GM21423 (cell line): ENCODE data around the gene GLI1.

ENCODE experiments used
- ATAC-seq: cut with Tn5 transposase; IDR thresholded peaks from one replicate; pipeline ENCODE4 v1.9.1; 2021; ENCODE audit warnings: mild to moderate bottlenecking, moderate library complexity; ENCODE audit not compliant: unreplicated experiment

GLI1 gene

DNA sequence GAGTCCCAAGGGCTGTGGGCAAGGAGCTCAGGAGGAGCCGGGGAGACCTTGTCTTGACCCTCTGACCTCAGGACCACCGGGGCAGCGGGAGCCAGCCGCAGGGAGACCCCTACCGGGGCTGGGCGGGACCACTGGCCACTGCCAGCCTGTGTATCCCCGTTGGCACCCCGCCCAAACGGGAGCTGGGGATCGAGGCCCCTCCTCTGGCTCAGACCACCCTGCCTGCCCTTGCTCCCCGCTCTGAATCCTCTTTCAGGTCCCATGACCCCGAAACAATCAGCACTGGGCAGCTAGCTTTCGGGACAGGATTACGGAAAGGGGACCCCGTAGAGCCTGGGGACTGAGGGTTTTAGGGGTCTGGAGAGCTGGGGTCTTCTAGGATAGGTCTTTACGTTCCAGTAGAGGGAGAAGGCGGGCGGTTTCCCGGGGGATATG, 1.3 kb downstream of the GLI1 start:
- no peak for ATAC-seq

DNA sequence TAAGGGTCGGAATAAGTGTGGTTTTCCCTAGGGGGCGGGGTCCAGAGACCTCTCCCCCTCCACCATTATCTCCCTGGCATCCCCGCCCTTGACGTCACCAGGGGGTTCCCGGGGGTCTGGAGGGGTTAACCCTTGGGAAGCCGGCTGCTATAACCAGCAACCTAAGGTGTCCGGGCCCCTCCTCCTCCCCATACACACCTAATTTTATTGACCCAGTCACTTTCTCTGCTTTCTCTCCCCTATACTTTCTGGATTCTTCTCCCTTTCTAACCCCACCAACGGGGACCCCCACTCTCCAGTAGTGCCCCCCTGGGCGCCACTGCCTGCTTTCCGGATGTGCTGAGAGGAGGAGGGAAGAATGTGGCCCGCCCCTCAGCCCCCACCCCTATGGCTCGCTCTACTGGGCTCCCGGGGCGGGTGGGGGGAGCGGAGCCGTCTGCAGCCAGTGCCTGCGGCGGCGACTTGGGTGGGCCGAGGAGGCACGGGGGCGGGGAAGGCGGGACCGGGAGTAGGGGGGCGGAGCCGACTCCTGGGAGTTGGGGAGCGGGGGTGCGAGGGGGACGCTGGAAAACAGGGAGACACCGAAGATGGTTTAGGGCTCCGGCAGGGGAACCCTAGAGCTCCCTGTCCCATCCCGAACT, 1.8 kb downstream of the GLI1 start:
- no peak for ATAC-seq

DNA sequence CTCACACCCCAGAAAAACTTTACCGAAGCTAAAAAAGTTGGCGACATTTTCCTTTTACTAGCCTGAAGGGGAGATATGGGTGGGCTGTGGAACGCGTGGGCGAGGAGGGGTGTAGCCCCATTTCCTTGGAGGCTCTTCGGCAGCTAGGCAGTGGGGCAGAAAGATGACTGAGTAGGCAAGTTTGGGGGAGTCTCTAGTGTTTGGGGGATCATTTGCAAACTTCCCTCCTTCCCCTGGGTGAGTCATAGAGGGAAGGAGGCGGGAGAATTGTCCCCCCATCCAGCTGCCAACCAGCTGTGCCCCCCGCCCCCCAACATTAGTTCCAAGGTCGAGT, 2.3 kb downstream of the GLI1 start:
- no peak for ATAC-seq

DNA sequence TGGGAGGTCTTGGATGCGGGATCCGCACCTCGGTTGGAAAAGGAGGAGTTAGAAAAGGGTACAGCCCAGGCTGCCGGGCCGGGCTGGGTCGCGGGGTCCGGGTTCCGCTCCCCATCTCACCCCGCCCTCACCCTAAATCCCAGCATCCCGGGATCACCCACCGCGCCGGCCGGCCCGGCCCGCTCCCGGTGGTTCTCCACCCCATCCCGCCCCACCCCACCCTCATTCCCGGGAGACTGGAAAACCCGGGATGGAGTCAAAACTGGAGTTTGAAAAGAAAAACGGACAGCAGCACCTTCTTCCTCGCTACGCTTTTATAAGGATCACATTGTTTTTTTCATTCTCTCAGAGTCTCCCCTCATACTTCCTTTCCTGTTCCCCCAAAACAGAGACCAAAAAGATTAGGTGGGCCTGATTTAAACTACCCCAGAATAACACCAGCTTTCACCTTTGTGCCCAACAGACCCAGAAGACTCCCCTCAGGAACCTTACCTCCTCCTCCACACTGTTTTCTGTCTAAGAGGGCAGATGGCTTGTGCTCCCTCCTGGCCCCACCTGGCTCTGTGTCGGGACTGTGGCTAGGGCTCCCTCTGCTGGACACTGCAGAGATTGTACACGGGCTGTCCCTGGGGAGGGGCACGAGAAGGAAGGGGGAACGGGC, 2.8 kb downstream of the GLI1 start:
- ATAC-seq = peak; percentile 68

DNA sequence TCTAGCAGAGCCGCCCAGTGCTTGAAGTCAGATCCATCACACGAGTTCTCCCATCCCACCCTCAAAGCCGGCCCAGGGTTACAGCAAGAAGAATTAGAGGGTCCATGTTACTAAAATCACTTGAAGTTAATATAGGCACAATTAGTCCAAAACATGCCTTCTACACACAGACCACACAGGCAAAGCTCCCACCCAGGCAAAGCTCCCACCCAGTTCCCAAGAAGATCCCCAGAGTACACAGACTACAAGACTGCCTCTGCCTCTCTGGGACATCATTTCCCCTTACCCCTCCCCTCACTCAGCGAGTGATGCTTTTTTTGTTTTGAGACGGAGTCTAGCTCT, 3.3 kb downstream of the GLI1 start:
- no peak for ATAC-seq

DNA sequence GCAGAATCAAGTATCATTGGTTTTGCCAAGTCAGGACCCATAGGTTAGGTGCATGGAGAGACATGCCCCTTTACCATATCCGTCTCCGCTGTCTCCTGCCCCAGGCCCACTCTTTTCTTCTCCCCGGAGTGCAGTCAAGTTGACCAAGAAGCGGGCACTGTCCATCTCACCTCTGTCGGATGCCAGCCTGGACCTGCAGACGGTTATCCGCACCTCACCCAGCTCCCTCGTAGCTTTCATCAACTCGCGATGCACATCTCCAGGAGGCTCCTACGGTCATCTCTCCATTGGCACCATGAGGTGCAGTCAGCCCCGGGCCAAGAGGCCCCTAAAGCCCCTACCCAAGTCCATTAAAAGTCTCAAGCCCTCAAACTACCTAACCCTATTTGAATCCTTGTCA, 5.0 kb downstream of the GLI1 start:
- ATAC-seq = no peak

DNA sequence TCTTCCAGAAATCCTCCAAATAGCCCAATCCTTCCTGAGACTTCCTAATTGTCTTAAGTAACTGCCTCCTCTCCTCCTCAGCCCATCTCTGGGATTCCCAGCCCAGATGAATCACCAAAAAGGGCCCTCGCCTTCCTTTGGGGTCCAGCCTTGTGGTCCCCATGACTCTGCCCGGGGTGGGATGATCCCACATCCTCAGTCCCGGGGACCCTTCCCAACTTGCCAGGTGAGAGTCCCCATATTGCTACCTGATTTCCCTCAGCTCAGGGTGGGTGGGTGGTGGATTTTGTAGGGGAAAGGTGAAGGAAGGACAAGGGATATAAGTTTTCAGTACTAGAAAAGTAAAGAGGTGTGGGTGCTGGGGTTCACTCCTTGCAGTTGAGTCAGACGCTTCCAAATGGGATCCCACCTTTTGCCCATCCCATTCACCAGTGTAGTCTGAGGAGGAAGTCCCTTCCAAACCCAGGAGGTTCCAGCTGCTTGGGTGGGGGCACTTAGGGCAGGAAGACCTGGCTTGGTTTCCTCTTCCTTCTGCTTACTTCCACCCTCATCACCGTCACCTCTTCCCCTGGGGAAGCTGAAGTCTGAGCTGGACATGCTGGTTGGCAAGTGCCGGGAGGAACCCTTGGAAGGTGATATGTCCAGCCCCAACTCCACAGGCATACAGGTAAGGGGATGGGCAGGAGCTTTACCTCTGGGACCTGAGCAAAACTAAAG, 5.6 kb downstream of the GLI1 start:
- no peak for ATAC-seq

DNA sequence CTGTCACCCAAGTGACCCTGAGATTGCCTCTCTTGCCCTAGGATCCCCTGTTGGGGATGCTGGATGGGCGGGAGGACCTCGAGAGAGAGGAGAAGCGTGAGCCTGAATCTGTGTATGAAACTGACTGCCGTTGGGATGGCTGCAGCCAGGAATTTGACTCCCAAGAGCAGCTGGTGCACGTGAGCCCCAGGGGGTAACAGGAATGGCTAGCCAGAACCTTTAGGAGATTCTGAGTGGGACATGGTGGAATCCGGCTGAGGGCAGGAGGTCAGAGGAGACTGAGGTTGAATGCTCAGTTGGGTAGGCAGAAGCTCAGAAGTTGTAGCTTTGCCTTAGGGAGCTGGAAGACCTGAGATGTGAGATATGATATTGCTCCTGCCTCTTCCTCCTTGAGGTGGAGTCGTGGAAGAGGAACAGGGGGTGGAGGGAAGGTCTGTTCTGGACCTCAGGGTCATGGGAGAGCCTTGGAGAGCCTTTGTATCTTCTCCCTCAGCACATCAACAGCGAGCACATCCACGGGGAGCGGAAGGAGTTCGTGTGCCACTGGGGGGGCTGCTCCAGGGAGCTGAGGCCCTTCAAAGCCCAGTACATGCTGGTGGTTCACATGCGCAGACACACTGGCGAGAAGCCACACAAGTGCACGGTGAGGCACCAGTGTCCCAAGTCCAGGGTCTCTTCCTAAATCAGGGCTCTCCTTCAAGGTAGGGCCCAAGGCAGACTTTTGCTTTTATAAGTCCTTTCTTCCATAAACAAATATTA, 6.3 kb downstream of the GLI1 start:
- no peak for ATAC-seq

DNA sequence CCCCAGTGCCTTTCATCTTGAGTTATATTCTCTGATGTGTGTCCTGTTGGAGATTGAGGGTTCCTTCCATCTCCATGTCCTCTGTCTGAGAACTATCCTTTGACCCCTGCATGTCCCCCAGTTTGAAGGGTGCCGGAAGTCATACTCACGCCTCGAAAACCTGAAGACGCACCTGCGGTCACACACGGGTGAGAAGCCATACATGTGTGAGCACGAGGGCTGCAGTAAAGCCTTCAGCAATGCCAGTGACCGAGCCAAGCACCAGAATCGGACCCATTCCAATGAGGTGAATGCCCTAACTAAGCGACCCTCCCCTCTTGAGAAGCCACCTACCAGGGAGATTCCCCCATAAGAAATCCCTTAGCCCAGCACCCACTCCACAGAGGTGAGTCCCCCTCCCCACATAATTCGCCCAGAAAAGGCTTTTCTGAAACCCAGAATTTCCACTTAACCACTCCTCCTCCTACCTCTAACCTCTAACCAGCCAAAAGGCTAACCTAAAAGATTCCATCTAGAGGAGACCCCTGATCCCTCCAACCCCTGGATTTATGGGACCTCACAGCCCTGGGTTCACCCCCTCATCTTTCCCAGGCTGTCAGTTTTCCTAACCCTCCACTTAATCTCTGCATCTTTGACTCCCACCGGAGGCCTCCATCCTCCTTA, 7.8 kb downstream of the GLI1 start:
- ATAC-seq = no peak

DNA sequence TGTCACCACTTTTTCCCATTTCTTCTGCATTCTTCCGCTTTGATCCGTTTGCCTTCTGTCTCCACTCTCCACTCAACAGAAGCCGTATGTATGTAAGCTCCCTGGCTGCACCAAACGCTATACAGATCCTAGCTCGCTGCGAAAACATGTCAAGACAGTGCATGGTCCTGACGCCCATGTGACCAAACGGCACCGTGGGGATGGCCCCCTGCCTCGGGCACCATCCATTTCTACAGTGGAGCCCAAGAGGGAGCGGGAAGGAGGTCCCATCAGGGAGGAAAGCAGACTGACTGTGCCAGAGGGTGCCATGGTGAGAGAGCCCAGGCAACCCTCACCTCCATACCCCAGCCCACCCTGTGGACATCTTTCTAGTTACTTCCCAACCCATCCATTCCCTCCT, 8.3 kb downstream of the GLI1 start:
- ATAC-seq = no peak

DNA sequence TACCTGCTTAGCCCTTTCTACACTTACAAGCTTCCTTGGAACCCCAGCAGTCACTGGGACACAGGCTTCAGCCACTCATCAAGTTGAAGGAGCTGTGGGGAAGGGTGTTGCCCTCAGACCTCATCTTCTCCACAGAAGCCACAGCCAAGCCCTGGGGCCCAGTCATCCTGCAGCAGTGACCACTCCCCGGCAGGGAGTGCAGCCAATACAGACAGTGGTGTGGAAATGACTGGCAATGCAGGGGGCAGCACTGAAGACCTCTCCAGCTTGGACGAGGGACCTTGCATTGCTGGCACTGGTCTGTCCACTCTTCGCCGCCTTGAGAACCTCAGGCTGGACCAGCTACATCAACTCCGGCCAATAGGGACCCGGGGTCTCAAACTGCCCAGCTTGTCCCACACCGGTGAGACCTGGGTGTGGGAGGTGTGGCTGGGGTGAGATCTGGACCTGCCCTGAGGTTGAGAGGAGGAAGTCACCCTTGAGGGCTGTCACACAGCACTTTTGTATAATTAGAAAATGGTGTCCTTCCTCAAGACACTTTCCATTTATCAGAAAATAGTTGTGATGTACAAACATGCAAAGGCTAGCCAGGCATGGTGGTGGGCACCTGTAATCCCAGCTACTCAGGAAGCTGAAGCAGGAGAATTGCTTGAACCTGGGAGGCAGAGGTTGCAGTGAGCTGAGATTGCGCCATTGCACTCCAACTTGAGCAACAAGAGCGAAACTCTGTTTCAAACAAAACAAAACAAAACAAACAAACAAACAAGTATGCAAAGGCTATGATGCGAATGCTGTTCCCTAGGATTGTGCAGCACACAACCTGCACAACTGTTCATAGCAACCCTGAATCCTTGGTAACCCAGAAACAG, 9.9 kb downstream of the GLI1 start:
- no peak for ATAC-seq

DNA sequence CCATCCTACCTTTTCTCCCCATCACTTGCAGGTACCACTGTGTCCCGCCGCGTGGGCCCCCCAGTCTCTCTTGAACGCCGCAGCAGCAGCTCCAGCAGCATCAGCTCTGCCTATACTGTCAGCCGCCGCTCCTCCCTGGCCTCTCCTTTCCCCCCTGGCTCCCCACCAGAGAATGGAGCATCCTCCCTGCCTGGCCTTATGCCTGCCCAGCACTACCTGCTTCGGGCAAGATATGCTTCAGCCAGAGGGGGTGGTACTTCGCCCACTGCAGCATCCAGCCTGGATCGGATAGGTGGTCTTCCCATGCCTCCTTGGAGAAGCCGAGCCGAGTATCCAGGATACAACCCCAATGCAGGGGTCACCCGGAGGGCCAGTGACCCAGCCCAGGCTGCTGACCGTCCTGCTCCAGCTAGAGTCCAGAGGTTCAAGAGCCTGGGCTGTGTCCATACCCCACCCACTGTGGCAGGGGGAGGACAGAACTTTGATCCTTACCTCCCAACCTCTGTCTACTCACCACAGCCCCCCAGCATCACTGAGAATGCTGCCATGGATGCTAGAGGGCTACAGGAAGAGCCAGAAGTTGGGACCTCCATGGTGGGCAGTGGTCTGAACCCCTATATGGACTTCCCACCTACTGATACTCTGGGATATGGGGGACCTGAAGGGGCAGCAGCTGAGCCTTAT, 10.8 kb downstream of the GLI1 start:
- ATAC-seq = no peak

DNA sequence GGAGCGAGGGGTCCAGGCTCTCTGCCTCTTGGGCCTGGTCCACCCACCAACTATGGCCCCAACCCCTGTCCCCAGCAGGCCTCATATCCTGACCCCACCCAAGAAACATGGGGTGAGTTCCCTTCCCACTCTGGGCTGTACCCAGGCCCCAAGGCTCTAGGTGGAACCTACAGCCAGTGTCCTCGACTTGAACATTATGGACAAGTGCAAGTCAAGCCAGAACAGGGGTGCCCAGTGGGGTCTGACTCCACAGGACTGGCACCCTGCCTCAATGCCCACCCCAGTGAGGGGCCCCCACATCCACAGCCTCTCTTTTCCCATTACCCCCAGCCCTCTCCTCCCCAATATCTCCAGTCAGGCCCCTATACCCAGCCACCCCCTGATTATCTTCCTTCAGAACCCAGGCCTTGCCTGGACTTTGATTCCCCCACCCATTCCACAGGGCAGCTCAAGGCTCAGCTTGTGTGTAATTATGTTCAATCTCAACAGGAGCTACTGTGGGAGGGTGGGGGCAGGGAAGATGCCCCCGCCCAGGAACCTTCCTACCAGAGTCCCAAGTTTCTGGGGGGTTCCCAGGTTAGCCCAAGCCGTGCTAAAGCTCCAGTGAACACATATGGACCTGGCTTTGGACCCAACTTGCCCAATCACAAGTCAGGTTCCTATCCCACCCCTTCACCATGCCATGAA, 11.5 kb downstream of the GLI1 start:
- no peak for ATAC-seq

DNA sequence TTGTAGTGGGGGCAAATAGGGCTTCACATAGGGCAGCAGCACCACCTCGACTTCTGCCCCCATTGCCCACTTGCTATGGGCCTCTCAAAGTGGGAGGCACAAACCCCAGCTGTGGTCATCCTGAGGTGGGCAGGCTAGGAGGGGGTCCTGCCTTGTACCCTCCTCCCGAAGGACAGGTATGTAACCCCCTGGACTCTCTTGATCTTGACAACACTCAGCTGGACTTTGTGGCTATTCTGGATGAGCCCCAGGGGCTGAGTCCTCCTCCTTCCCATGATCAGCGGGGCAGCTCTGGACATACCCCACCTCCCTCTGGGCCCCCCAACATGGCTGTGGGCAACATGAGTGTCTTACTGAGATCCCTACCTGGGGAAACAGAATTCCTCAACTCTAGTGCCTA, 12.1 kb downstream of the GLI1 start:
- no peak for ATAC-seq

DNA sequence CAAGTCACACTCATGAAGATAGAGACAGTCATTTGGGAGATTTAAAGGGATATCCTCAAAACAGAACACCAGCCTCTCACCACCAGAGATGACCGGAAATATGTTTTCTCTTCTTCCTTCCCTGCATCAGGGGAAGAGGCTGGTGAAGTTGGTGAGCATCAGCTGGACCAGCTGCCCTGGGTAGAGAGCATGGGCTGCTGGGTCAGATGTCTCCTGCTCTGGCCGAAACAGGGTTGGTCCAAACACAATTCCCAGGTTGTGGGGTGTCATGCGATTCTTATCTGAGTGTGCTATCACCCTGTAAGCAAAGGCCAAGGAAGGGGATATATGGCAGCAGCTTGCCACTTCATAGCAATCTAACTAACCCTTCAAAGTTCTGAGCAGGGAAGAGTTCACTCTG, 12.8 kb downstream of the GLI1 start:
- ATAC-seq = no peak

DNA sequence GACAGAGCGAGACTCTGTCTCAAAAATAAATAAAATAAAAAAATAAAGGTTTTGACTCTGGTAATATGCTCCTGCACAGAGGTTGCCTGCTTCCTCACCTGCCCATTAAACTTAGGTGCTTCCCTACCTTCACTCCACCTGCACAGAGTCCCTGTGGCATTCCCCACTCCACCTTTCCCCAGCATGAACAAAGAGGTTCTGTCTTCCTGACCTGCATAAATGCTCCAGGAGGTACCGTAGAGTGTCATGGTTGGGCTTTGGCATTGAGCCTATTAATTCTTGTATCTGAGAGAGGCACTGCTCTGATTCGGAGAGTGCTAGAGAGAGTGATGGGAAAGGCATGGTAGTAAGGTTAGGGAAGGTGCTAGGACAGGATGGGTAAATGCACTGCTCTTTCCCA, 13.8 kb downstream of the GLI1 start:
- ATAC-seq = no peak

DNA sequence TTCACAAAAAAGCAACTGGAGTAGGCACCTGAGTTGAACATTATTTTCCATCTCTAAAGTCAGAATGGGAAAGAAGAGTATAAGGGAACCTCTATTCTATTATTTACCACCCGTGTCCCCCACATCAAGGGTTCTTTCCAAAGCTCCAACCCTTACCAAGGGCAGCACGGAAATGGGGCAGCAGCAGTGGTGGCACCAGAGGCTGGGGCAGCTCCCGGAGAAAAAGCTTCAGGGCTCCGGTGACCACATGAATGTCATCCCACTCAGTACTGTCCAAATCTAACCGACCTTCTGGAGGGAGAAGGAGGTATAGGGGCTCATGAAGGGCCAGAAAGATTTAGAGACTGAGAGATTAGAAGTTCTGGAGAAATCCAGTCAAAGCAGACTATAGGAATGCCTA, 14.3 kb downstream of the GLI1 start:
- no peak for ATAC-seq

DNA sequence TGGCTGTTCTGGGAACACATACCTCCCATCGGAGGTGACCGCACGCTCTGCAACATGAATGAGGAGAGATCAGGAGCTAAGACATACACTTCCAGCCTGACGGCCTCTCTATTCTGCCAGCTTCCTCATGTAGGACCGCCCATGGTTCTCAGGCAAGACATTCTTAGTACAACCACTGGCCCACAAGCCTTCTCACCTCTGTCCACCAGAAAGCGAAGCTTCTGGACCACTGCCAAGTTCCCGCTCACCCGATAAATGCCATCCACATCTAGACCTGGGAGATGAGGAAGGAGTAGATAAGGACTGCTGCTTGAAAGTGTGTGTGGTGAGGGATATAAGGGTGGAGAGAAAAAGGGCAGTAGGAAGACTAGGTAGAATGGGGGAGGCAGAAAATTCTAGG, 14.8 kb downstream of the GLI1 start:
- no peak for ATAC-seq

DNA sequence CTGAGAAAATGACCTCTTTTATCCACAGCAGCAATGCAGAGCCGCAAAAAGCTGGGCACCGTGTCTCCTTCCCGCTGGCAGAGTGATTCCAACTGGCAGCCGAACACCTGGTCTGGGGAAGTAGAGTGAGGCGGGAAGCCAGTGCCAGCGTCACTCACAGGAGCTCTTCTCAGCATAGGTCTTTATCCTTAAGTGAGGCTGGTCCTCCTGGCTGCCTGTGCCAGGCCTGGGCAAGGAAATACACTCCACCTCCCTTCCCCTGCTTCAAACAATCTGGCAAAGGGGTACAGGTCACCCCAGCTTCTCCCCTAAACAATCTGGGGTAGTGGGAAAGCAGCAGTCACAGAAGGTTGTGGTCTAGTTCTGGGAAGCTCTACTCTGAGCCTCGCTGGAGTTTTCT, 15.3 kb downstream of the GLI1 start:
- no peak for ATAC-seq
